HG03045 (cell line): Measurements from ENCODE around the gene GLIPR1.
A peak's percentile ranks its signal among the peaks of the same experiment; 100 is the strongest.
"Not testable (repeated sequence)": the region's sequence is repeated elsewhere in the genome, so short reads cannot be mapped to it uniquely, and the experiment has no call there.

ENCODE experiments used
- ATAC-seq: cut with Tn5 transposase; IDR thresholded peaks from one replicate; pipeline ENCODE4 v1.9.1; 2021; ENCODE audit warnings: mild to moderate bottlenecking, moderate library complexity; ENCODE audit not compliant: unreplicated experiment

Gene GLIPR1

GRCh38 chr12:75508159-75508558 is 27.6 kb downstream of the GLIPR1 start:
- no peak for ATAC-seq

- no peak for ATAC-seq
Observed at GRCh38 chr12:75509621-75510020, 29.1 kb downstream of the GLIPR1 start.

- peak; percentile 97 for ATAC-seq
Observed at GRCh38 chr12:75511116-75512048, 30.8 kb downstream of the GLIPR1 start, which contains the start of gene KRR1. Gene KRR1 (minus strand): TSS chr12:75511609. CDS start chr12:75511597, 12 bp downstream.

GRCh38 chr12:75521224-75521623 is 40.7 kb downstream of the GLIPR1 start:
- not testable (repeated sequence) for ATAC-seq

DNA sequence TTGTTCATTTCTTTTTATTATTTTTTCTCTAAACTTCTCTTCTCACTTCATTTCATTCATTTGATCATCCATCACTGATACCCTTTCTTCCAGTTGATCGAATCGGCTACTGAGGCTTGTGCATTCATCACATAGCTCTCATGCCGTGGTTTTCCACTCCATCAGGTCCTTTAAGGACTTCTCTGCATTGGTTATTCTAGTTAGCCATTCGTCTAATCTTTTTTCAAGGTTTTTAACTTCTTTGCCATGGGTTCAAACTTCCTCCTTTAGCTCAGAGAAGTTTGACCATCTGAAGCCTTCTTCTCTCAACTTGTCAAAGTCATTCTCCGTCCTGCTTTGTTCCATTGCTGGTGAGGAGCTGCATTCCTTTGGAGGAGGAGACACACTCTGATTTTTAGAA is 41.6 kb downstream of the GLIPR1 start:
- ATAC-seq: not testable (repeated sequence)

DNA sequence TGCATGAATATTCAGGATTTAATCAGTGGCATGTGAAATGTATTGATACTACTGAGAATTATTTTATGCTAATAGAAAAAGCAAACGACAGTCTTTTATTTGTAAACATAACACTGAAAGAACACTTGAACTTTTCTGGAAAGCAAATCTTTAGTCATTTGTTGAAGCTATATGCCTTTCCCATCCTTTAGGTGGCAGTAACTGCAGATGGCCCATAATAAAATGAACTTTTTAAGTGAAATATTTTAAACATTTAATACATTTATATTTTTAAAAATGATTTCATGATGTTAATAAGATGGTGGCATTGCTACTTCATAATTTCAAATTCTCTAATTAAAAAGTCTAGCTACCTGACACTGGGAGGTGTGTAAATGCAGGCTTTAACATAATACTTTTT is 44.7 kb downstream of the GLIPR1 start:
- no peak for ATAC-seq

DNA sequence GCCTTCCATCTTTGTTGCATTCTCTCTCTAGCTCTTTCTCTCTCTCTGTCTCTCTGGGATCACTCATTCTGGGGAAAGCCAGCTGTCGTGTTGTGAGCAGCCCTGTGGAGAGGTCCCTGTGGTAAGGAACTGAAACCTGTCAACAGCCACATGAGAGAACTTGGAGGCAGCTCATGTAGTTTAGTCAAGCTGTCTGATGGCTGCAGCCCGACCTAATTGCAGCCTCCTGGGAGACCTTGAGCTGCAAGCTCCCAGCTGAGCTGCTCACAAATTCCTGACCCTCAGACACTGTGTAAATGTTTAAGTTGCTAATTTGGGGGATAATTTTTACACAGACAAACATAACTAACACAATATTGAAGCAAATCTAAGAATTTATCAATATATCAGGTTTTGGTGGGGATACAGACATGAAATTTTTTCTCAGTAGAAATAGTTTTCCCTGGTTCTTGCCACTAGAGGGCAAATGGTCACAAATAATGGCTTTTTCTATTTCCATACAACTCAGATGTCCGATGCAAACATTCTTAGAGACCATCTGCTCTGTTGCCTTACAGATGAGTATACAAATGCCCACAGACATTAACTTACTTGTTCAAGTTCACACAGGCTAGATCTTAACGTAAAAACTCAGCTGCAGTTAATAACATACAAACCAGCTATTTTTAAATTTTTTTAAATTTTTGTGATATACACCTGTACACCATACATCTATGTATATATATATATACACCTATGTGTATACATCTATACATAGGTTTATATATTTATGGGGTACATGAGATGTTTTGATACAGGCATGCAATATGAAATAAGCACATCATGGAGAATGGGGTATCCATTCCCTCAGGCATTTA is 46.3 kb downstream of the GLIPR1 start:
- ATAC-seq: peak; percentile 97

DNA sequence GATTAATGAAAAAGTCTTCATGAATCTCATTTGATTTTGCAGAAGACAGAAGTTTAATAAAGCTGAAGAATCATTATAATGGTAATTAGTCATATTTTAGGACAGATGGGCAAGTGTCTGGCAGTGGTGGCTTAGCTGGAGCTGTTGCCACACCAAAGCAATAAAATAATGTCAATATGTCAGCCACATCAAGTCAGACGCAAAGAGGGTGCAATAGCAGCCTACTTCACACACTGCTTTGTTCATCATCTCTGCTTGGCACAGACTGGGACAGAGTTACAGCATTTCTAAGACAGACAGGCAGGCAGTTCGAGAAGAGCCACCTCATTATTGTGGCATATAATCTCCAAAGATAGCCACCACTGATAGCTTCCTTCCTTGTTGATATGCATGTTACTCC is 47.7 kb downstream of the GLIPR1 start:
- no peak for ATAC-seq

- no peak for ATAC-seq
Observed at GRCh38 chr12:75528692-75529091, 48.1 kb downstream of the GLIPR1 start.

- no peak for ATAC-seq
Observed at GRCh38 chr12:75529316-75529715, 48.8 kb downstream of the GLIPR1 start.

DNA sequence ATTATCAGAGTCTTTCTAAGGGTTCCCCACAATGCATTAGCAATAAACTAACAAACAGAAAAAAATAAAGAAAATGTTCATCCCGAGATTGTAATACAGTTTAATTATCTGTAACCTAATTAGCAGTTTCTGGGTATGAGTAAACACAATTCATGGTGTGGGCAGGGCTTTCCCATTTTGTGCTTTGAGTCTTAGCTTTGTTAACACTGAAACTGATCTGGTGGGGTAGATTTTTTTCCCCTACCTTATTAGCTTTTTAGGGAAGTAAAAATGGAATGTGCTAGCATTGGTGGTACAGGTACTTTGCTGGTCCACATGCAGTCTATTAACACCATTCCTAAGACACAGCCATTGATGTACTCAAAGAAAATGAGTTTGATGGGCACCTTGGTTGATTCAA is 49.3 kb downstream of the GLIPR1 start:
- no peak for ATAC-seq

DNA sequence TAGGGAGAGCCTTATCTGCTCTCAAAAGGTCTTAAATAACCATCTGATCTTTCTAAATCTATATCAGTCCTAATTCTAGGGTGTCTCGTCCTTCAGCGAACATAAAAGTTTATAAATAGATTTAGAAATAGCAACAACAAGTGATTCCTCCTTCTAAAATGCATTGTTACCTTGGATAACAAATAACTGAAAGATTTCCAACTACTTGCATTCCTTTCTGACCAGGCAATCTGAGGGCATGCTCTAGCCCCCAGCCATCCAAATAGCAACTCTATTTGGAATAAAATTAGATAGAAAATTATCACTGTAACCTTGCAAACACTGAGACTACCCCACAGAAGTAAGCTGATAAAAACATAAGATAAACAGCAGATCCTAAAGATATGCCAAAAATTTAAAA is 52.7 kb downstream of the GLIPR1 start:
- ATAC-seq: no peak

GRCh38 chr12:75539889-75540288 is 59.3 kb downstream of the GLIPR1 start:
- ATAC-seq: no peak

DNA sequence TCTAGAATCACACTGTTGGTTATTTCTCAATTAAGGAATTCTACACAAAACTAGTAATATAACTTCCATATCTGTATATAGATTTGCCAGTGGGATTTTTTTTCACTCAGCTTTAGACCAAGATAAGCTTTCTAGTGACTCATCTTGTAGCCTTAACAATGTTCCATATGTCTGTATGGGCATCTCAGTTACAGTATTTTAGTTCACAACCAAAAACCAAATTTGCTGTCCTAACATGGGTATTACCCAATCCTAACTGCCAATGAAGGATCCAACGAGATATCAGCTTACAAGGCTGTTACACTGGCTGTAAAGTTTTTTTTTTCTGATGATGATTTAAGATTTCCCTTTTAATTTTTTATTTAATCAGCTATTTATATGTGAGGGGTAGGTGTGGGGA is 62.4 kb downstream of the GLIPR1 start:
- ATAC-seq: no peak

GRCh38 chr12:75543529-75543928 is 63.0 kb downstream of the GLIPR1 start:
- ATAC-seq: no peak

DNA sequence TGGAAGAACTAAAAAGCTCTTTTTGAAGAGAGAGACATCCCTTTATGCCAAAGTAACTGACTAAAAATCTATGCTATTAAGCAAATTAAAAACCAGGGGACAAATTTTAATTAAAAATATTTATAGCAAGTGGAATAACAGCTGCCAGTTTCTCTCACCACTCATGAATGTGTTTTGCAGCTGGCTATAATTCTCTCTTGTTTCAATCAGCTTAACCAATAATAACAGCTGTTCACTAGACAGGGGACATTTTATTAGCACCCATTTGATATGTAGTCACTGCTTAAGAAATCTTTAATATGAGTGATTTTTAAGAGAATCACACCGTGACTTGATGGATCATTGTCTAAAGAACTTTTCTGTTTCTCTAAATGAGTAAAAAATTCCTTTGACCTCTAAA is 65.1 kb downstream of the GLIPR1 start:
- no peak for ATAC-seq

- ATAC-seq: no peak
Observed at GRCh38 chr12:75548879-75549278, 68.3 kb downstream of the GLIPR1 start.

- ATAC-seq: no peak
Observed at GRCh38 chr12:75549989-75550388, 69.4 kb downstream of the GLIPR1 start.

DNA sequence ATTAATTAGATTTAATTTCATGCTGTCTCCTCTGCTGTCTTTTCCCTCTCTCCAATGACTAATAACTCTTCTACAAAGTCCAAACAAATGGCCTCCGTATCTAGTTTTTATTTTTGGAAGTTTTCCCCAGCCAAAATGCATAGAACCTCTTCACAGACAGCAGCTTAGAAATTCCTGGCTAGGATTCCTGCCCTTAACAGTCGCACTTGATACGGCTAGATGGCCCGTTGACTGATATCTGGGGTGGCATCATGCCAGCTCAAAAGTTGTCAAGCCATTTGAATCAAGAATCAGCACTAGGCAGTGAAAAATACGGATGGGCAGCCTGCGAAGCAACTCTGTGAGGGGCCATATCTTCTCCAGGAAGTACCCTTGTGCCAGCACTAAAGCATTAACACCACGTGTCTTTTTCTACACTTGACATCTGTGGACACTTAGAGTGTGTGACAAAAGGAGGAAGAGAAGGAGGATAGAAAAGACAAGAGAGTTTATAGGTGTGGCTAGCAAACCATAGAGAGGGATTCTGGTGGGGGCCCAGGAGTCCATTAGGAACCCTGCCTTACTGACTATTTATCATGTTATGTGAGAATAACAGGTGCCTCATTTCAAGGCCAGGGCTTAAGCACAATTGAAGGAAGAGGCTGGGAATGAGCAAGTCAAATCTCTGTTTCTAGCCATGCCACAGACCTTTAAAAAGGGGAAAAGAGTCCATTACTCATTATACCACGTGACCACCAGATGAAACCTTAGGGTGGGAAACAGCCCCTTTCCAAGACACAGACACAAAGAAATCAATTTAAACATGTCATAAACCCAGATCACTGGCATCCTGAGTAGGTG is 70.1 kb downstream of the GLIPR1 start:
- no peak for ATAC-seq

DNA sequence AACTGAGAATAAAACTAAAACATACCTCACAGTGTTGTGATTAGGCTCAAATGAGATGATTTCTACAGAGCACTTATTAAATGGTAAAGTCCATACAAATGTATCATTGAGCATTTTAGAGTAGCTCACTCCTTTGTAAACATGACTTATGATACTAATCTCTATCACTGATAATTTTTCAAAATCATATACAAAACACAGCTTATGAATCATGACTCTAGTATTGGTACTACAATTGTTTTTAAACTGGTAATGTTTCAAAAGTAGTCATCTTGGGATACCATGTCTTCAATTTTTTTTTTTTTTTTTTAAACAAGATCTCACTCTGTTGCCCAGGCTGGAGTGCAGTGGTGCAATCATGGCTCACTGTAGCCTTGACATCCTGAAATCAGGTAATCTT is 70.9 kb downstream of the GLIPR1 start:
- no peak for ATAC-seq

DNA sequence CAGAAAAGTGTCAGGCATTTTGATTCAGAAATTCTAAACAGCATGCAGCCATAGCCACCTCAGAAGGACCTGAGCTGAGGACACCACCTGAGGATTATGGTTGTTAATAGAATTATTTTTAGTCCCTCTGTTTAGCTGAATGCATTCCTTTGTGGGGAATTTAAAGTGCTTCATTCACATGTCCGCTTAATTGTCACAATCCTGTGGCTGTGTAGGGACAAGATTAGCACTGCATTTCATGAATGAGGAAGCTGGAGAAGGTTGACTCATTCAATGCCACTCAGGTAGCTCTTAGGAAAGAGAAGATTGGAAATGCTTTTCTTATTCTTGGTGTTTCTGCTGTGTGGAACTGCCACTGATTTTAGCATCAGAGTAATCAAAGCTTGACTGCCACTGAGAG is 72.8 kb downstream of the GLIPR1 start:
- ATAC-seq: no peak
